ENCODE results near the gene DHPS. TPM values are rescaled to one million over a fixed set of nuclear protein-coding genes. Genes with fewer than 3 reads are reported as not detected.

DHPS gene
- total and polyA plus RNA-seq, 10 donors, result 55.1 to 158 (median 93.8) TPM

DNA sequence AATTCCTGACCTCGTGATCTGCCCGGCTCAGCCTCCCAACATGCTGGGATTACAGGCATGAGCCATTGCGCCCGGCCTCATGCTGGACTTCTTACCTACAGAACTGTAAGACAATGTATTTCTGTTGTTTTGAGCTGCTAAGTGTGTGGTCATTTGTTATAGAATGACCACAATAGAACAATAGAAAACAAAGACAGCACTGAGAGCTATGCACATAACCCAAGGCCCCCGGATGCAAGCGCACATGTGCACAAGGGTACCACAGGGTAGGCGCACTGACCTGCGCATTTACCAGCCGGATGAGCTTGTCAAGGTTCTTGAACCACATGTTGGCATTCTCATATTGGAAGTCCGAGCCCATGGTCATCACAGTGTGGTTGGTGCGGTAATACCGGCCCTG, 20.7 kb downstream of the DHPS start:
- Histone ChIP-seq H3K36me3 (peaks cover 0 to 92% (median 87%) of the 10 kb centered on the region in 6 donors), H3K9me3 (no peaks in the 10 kb centered on the region), H3K4me3 (no peak overlapping the region), H3K27me3 (replicated peaks in 1 of 7) (no peaks in the 10 kb centered on the region), H3K27ac (no peak overlapping the region), H3K4me1 (peaks cover 8 to 27% (median 21%) of the 10 kb centered on the region in 6 donors)
- intact Hi-C loops (cut with DNase I; ENCODE audit: low total_unique reads), result no loop called here
- TF ChIP-seq, protein P1, sequence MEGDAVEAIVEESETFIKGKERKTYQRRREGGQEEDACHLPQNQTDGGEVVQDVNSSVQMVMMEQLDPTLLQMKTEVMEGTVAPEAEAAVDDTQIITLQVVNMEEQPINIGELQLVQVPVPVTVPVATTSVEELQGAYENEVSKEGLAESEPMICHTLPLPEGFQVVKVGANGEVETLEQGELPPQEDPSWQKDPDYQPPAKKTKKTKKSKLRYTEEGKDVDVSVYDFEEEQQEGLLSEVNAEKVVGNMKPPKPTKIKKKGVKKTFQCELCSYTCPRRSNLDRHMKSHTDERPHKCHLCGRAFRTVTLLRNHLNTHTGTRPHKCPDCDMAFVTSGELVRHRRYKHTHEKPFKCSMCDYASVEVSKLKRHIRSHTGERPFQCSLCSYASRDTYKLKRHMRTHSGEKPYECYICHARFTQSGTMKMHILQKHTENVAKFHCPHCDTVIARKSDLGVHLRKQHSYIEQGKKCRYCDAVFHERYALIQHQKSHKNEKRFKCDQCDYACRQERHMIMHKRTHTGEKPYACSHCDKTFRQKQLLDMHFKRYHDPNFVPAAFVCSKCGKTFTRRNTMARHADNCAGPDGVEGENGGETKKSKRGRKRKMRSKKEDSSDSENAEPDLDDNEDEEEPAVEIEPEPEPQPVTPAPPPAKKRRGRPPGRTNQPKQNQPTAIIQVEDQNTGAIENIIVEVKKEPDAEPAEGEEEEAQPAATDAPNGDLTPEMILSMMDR (IDR thresholded peaks at IDR 0.05 in 8 of 11, conservative IDR thresholded peaks at IDR 0.05 in 3 of 11), result no peak
- peak in 1 of 3 donors; percentile 11 for TF ChIP-seq POLR2AphosphoS5 (IDR thresholded peaks at IDR 0.05)
- WGBS, 5 donors, result 87 to 98% (median 93%) methylated on average over 10 to 12 of the region's 12 CpGs
- no peak for DNase-seq

DNA sequence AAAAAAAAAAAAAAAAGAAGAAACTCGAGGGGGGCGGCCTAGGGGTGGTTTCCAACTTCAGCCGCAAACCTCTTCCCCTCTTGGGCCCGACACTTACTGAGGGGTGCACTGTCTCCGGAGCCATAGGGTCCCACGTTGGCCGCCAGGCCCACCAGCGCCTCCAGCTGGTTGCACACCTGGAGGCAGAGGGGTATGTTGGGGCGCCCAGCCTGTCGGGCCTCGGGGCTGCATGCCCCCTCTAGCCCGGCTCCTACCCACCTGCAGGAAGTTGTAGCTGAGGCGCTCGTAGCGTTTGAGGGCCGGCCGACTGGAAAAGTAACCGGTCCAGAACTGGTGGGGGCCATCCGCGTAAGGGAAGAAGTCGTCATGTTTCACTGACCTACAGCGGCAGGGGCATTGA, 23.7 kb downstream of the DHPS start:
- 91 to 96% (median 95%) methylated on average over 22 of the region's 22 CpGs for WGBS, 5 donors
- DNase-seq, result no peak
- Histone ChIP-seq H3K27me3 (replicated peaks in 1 of 7) (no peaks in the 10 kb centered on the region), H3K9me3 (no peaks in the 10 kb centered on the region), H3K4me3 (no peak overlapping the region), H3K27ac (no peak overlapping the region), H3K4me1 (no peaks in the 10 kb centered on the region), H3K36me3 (peaks cover 0 to 100% (median 92%) of the 10 kb centered on the region in 6 donors)
- intact Hi-C loops (cut with DNase I; ENCODE audit: low total_unique reads), result no loop called here
- TF ChIP-seq POLR2A (IDR thresholded peaks at IDR 0.05) (no peak), POLR2AphosphoS5 (IDR thresholded peaks at IDR 0.05) (peak in 1 of 3 donors; percentile 14)
- TF ChIP-seq, protein P1 (IDR thresholded peaks at IDR 0.05 in 8 of 11, conservative IDR thresholded peaks at IDR 0.05 in 3 of 11), result no peak

DNA sequence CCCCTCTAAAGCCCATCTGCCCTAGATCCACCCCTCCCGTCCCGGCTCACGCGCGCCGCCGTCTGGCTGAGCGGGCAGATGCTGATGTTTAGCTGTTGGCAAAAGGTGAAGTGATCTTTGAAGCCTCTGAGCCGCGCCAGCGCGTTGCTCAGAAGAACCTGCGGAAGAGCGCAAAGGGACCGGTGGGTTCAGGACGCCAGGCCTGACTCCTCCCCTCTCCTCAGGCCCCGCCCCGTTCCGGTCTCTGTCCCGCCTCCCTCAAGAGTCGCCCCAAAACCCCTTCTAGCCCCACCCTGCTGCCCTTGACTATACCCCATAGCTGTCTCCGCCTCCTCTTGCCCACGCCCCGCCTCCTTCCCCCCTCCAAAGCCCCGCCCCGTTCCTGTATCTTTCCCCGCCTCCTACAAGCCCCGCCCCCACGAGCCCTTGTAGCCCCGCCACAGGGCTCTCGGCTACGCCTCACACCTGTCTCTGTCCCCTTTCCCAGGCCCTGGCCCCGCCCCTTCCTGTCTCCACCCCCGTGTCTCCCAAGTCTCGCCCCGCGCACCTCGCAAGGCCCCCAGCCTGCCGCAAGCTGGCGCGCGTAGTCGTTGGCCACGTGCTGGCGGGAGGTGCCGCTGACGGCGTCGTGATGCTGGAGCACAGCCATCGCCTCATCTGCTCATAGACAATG, 24.6 kb downstream of the DHPS start:
- WGBS, 5 donors, result 84 to 89% (median 88%) methylated on average over 47 to 50 of the region's 50 CpGs

DNA sequence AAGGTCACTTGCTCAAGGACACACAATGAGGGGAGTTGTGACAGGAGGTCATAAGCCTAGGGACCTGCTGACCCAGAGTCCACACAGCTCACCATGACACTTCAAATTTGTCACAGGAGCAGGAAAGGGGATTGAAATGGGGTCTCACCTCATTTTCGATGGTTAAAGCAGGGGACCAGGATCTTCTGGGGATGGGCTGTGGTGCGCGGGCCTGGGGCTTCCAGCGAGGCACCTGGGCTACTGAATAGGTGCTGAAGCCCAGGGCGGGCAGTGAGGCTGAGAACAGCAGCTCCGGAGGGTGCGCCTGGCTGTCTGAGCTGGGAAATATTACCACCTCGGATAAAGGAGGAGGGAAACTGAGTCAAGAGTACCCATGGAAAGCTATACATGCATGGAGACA, 26.1 kb downstream of the DHPS start:
- WGBS, 5 donors, result 94 to 100% (median 96%) methylated on average over 8 of the region's 8 CpGs
- no peak for DNase-seq
- Histone ChIP-seq H3K36me3 (peaks cover 0 to 100% (median 68%) of the 10 kb centered on the region in 6 donors), H3K4me3 (no peak overlapping the region), H3K4me1 (no peaks in the 10 kb centered on the region), H3K27me3 (replicated peaks in 1 of 7) (no peaks in the 10 kb centered on the region), H3K27ac (no peak overlapping the region), H3K9me3 (no peaks in the 10 kb centered on the region)
- TF ChIP-seq, protein P1 (IDR thresholded peaks at IDR 0.05 in 8 of 11, conservative IDR thresholded peaks at IDR 0.05 in 3 of 11), result no peak
- intact Hi-C loops (cut with DNase I; ENCODE audit: low total_unique reads), result no loop called here

More for the DNA sequence above, 24.6 kb downstream of the DHPS start:
- intact Hi-C loops (cut with DNase I; ENCODE audit: low total_unique reads), result no loop called here
- Histone ChIP-seq H3K27ac (no peak overlapping the region), H3K4me3 (no peak overlapping the region), H3K27me3 (replicated peaks in 1 of 7) (no peaks in the 10 kb centered on the region), H3K36me3 (peaks cover 0 to 100% (median 83%) of the 10 kb centered on the region in 6 donors), H3K9me3 (no peaks in the 10 kb centered on the region), H3K4me1 (no peaks in the 10 kb centered on the region)
- TF ChIP-seq POLR2AphosphoS5 (IDR thresholded peaks at IDR 0.05), result no peak
- no peak for DNase-seq
